AG20443 (cell line): ENCODE data around the gene TSC2.
A peak's percentile ranks its signal among the peaks of the same experiment; 100 is the strongest.
"Not testable (repeated sequence)": the region's sequence is repeated elsewhere in the genome, so short reads cannot be mapped to it uniquely, and the experiment has no call there.

ENCODE experiments used
- DNase-seq: peaks from one replicate; pipeline ENCODE4 v3.0.0; 2012; ENCODE audit warnings: low spot score, mixed read lengths

TSC2 gene

GRCh38 chr16:2123706-2124376 lies 76.1 kb downstream of the TSC2 start:
- not testable (repeated sequence) for DNase-seq

GRCh38 chr16:2124377-2124693 lies 76.5 kb downstream of the TSC2 start:
- not testable (repeated sequence) for DNase-seq

- DNase-seq = peak; percentile 32
Observed at GRCh38 chr16:2124694-2125444, 77.1 kb downstream of the TSC2 start.

GRCh38 chr16:2125609-2126008 lies 77.8 kb downstream of the TSC2 start:
- not testable (repeated sequence) for DNase-seq

DNA sequence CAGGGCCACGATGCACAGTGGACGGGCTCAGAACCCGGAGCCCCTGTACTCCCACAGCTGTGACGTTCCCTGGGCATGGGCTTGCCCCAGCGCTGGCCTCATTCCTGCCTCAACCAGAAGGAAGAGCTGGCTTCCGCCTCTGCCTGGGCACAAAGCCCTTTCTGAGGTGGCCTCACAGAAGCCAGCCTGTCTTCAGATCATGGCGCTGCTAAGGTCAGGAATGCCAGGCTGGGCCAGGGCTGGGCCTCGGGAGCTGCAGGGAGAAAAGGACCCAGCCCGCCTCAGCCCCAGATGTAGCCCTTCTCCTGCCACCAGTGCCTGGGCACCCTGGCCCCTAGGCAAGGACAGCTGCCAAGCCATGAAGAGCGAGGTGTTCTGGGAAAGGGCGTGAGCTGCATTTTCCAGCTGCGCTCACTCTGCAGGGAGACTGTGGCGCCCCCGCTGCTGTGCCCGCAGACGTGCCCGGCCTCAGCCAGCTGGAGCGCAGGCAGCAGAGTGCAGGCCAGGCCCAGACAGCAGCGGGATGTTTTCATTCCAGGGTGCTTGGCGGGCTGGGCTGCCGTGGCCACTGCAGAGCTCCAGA lies 78.5 kb downstream of the TSC2 start:
- not testable (repeated sequence) for DNase-seq

DNA sequence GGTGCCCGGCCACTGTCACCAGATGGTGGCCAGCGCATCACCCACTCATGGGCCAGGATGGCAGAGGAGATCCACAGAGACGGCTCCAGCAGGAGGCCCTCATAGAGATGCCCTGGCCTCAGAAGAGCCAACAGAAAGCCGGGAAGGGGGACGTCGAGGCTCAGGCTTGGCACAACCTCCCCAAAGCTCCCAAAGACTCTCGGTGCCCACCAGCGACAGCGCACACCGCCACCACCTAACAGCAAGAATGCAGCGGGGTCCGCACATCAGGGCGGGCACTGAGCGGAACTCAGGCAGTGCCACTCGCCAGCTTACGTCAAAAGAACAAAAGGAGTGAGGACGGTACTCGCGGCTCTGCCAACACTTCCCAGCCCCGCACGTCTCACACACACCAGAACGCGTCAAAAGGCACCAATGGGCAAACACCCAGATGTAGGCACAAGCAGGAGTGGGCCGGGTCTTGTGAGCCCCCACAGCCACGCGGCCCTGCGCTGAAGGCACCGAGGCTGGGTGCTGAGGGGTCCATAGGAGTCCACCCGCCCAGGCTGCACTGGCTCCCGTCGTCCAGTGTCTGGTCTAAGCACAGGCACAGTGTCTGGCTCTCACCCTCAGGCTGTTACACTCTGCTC lies 79.3 kb downstream of the TSC2 start:
- not testable (repeated sequence) for DNase-seq

DNA sequence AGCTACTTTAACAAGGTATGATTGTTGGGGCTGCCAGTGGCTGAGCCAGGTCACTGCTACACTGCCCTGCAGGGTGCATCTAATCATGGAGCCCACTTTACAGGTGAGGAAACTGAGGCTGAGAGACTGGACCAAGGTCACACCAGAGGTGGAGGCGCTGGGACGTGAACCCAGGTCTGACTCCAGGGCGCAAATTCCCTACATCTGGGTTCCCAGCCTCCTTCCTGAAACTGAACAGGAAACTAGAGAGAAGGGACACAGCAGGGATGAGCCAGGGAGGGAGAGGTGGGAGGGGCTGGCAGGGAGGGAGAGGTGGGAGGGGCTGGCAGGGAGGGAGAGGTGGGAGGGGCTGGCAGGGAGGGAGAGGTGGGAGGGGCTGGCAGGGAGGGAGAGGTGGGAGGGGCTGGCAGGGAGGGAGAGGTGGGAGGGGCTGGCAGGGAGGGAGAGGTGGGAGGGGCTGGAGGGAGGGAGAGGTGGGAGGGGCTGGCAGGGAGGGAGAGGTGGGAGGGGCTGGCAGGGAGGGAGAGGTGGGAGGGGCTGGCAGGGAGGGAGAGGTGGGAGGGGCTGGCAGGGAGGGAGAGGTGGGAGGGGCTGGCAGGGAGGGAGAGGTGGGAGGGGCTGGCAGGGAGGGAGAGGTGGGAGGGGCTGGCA lies 80.0 kb downstream of the TSC2 start:
- not testable (repeated sequence) for DNase-seq

- DNase-seq = not testable (repeated sequence)
Observed at GRCh38 chr16:2129251-2129650, 81.5 kb downstream of the TSC2 start.

DNA sequence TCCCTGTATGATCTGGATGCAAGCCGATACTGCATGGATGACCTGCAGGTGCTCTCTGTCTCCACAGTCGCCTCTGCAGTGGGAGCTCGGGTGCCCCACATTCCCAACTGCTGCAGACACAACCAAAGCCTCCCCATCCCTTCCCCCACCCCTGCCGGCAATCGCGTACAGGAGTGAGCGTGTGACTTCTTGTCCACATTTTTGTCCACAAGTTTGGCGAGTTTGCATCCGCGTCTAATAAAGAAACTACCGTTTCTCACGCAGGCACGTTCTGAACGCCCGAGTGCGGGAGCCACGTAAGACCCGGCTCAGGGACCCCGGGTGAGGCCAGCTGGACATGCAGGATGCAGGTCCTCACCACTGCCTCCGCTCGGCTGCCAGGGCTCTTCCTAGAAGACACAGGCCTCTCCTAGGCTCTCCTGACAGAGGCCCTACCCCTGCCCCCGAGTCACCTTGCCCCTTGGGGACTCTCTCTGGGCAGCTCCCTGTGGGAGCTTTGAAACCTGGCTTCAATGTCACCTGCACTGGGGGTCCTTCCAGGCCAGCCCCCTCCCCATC lies 82.2 kb downstream of the TSC2 start:
- not testable (repeated sequence) for DNase-seq

DNA sequence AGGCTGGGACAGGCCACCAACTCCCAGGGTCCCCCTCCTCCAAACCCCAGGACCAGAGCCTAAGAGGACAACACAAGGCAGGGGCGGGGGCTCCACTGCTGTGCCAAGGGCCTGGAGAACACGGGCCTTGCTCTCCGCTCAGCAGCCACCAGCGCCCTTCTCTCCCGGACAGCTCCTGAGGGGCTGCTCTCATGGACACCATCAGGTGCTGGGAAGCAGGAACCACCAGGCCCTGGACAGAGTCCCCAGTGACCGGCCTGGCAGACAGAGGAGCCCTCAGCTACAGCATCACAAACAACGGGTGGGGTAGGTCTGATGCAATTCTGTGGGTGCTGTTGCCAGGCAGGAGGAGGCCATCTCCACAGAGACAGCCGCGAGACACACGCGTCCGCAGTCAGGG lies 86.0 kb downstream of the TSC2 start:
- not testable (repeated sequence) for DNase-seq

DNA sequence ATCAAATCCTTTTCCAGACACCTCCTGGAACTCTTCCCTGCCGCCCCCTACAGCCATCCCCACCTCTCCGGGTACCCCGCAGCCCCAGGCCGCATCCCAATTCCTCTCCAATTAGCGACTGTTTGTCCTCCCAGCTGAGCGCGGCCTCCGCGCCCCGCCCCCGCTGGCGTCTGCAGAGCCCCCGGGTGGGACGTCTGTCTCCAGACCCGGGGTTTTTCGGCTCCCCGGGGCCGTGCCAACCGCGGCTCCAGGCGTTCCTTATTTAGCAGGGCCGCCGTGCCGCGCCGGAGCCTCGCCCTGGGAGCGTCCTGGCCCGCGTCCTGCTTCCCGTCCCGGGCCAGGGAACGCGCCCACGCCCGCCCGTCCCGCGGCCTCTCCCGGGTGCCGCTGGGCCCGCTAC lies 87.3 kb downstream of the TSC2 start:
- DNase-seq = not testable (repeated sequence)

DNA sequence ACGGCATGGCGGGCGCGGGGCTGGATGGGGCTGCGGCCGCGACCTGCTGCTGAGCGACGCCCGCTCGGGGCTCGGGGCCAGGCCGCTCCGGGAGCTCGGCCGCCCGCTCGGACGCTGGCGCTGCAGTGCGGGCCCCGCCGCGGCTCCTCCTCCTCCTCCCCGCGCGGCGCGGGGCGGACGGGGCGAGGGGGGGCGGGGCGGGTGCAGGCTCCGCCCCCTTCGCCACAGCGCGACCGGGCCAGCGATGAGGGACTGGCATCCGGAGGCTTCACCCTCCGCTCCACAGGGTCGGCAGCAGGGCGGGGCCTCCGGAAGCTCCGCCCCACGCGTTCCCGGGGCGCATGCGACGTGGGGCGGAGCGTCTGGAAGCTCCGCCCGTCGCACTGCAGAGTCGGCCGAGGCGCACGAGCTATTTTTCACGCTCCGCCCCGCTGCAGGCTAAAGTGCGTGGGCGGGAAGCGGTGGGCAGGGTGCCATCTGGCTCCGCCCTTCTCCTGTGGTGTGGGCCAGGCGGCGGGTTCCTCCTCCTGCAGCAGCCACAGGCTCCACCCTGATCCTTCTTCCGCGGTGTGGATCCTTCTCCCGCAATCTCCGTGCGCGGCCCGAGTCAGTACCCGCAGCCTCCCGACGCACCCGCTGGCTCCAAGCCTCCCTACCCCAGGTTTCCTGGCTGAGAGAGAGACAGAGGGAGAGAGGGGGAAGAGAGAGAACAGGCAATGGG lies 88.1 kb downstream of the TSC2 start, which contains the start of gene PKD1:
TSS of gene PKD1 (minus strand) at position 129 of the 721 bp plus-strand sequence. CDS start 209 bp downstream, outside the sequence.
- peak; percentile 42 for DNase-seq
